Lung (tissue), 12 donors: ENCODE measurements around the gene DNAJC3. TPM values are rescaled to one million over a fixed set of nuclear protein-coding genes. Genes with fewer than 3 reads are reported as not detected.

Experiments
- ATAC-seq: fragments of 200-7000 bp; cut with Tn5 transposase; one replicate; pipeline ENCODE4 v1.9.1; 2020; ENCODE audit warnings: moderate number of reproducible peaks; ENCODE audit not compliant: insufficient read depth, low FRiP score
- DNase-seq, 3 donors: peaks; one replicate each; pipeline ENCODE4 v3.0.0-alpha.2; 2013 to 2017
- H3K27ac ChIP-seq, 2 donors: one replicate each; pipeline ENCODE4 v1.5.1; 2013; ENCODE audit warnings: mild to moderate bottlenecking in 2 of 2, moderate library complexity in 2 of 2, control low read depth in 1 of 2, inconsistent platforms in 1 of 2, low read depth in 1 of 2, low read length in 1 of 2
- H3K27me3 ChIP-seq, 3 donors: one replicate each; pipeline ENCODE4 v1.5.1; 2013; ENCODE audit warnings: low read length in 2 of 3; ENCODE audit not compliant: control insufficient read depth in 3 of 3, insufficient read depth in 3 of 3
- H3K36me3 ChIP-seq, 4 donors: one replicate each; pipeline ENCODE4 v1.5.1; 2013; ENCODE audit warnings: low read length in 4 of 4, mild to moderate bottlenecking in 1 of 4, moderate library complexity in 1 of 4; ENCODE audit not compliant: control insufficient read depth in 4 of 4, insufficient read depth in 4 of 4
- H3K4me1 ChIP-seq, 5 donors: one replicate each; pipeline ENCODE4 v1.5.1; 2013; ENCODE audit warnings: low read length in 5 of 5, mild to moderate bottlenecking in 2 of 5, moderate library complexity in 1 of 5; ENCODE audit not compliant: control insufficient read depth in 5 of 5, insufficient read depth in 5 of 5
- H3K4me3 ChIP-seq: one replicate; pipeline ENCODE4 v1.5.1; 2013; ENCODE audit warnings: mild to moderate bottlenecking, control low read depth, moderate library complexity
- H3K9ac ChIP-seq, 2 donors: one replicate each; pipeline ENCODE4 v1.5.1; 2013; ENCODE audit warnings: low read length in 2 of 2, control low read depth in 1 of 2; ENCODE audit not compliant: insufficient read depth in 1 of 2
- H3K9me3 ChIP-seq, 4 donors: one replicate each; pipeline ENCODE4 v1.5.1; 2013; ENCODE audit warnings: low read length in 3 of 4, mild to moderate bottlenecking in 1 of 4, moderate library complexity in 1 of 4; ENCODE audit not compliant: control insufficient read depth in 4 of 4, insufficient read depth in 3 of 4
- WGBS, 2 donors: extraction: QIAGEN DNeasy Blood & Tissue Kit; methylation state at CpG; one replicate each; pipeline ENCODE4 v1.1.7; 2013; 5-methylcytosine and 5-hydroxymethylcytosine counted together
- polyA plus RNA-seq, 2 donors: library from polyadenylated mRNA; stranded (reverse); fragments of 200-250 nt; gene quantifications; one replicate each; pipeline ENCODE4 v1.2.1, GENCODE V29; 2013
- total RNA-seq, 2 donors: library from RNA; depleted of rRNA in 1 of 2; stranded (reverse); fragments of >200 nt in 1 of 2; gene quantifications; one replicate each; pipeline ENCODE4 v1.2.1, GENCODE V29; 2014 to 2021
- TF ChIP-seq, protein P1 (sequence below): IDR thresholded peaks from 2 replicates; pipeline ENCODE4 v1.5.1; 2012; ENCODE audit warnings: mild to moderate bottlenecking; ENCODE audit errors: control extremely low read depth, extremely low read depth
- donor health status: control.
- donor health status: control.
- donor health status: Bipolar disorder and iron deficiency.
- donor health status: healthy.
- donor health status: DM: yes; HTN: yes; CAD: no.

The DNAJC3 gene
- total and polyA plus RNA-seq, 4 donors = 15.2 to 61.8 (median 38.5) TPM

GRCh38 chr13:95629071-95629470 lies 47.9 kb upstream of the DNAJC3 start:
- H3K4me3 ChIP-seq = no peak overlapping the region
- peaks cover 0 to 3% (median under 1%) of the 10 kb centered on the region in 4 donors for H3K9me3 ChIP-seq
- ATAC-seq (no peak), DNase-seq (no peak)
- no peak overlapping the region for H3K9ac ChIP-seq
- peaks cover 0 to 66% (median 32%) of the 10 kb centered on the region in 4 donors for H3K36me3 ChIP-seq
- H3K4me1 ChIP-seq = no peaks in the 10 kb centered on the region
- WGBS, 2 donors = 83 to 90% methylated on average over 4 of the region's 4 CpGs
- H3K27me3 ChIP-seq = no peaks in the 10 kb centered on the region
- TF ChIP-seq, protein P1, sequence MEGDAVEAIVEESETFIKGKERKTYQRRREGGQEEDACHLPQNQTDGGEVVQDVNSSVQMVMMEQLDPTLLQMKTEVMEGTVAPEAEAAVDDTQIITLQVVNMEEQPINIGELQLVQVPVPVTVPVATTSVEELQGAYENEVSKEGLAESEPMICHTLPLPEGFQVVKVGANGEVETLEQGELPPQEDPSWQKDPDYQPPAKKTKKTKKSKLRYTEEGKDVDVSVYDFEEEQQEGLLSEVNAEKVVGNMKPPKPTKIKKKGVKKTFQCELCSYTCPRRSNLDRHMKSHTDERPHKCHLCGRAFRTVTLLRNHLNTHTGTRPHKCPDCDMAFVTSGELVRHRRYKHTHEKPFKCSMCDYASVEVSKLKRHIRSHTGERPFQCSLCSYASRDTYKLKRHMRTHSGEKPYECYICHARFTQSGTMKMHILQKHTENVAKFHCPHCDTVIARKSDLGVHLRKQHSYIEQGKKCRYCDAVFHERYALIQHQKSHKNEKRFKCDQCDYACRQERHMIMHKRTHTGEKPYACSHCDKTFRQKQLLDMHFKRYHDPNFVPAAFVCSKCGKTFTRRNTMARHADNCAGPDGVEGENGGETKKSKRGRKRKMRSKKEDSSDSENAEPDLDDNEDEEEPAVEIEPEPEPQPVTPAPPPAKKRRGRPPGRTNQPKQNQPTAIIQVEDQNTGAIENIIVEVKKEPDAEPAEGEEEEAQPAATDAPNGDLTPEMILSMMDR = no peak
- H3K27ac ChIP-seq = no peak overlapping the region

- Histone ChIP-seq H3K27me3 (no peaks in the 10 kb centered on the region), H3K36me3 (peaks cover 0 to 67% (median 30%) of the 10 kb centered on the region in 4 donors), H3K4me1 (no peaks in the 10 kb centered on the region), H3K9me3 (peaks cover 0 to 3% (median under 1%) of the 10 kb centered on the region in 4 donors), H3K9ac (no peak overlapping the region), H3K27ac (no peak overlapping the region), H3K4me3 (no peak overlapping the region)
- ATAC-seq (no peak), DNase-seq (no peak)
- 88% methylated on average over 3 of the region's 3 CpGs for WGBS, 2 donors
- TF ChIP-seq, protein P1 = no peak
These were observed 46.3 kb upstream of the DNAJC3 start for GRCh38 chr13:95630593-95630992.

DNA sequence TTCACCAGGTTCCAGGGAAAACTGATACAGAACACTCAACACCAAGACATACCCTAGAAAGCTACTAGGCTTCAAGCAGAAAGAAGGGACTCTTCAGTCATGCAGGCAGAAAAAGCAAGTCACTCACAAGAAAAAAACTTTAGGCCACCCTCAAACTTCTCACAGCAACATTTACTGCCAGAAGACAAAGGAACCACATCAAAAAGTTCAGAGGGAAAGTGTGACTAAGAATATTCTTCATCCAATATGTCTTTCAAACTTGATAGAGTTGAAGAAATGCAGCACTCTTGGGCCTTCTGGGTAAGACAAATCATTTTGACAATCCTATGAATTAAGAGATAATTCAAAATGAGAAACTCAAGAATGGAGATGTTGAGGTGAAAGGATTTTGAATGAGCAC lies 40.1 kb upstream of the DNAJC3 start:
- Histone ChIP-seq H3K9ac (no peak overlapping the region), H3K27ac (no peak overlapping the region), H3K36me3 (peaks cover 0 to 38% (median 14%) of the 10 kb centered on the region in 4 donors), H3K9me3 (peaks cover 0 to 1% (median 0%) of the 10 kb centered on the region in 4 donors), H3K27me3 (peaks cover 0 to 7% (median 0%) of the 10 kb centered on the region in 3 donors), H3K4me3 (no peak overlapping the region), H3K4me1 (peaks cover 0 to 11% (median 0%) of the 10 kb centered on the region in 5 donors)
- no peak for DNase-seq
- no peak for ATAC-seq
- TF ChIP-seq, protein P1 = no peak
